ENCODE data around the gene FAT4. TPM values are rescaled to one million over a fixed set of nuclear protein-coding genes. Genes with fewer than 3 reads are reported as not detected.

FAT4 gene
- total RNA-seq (2022), result 0.05 TPM in 1 of 2 replicates, not detected in the other
- percentile 6 among the genes with signal in this experiment for Bru-seq, nascent RNA
- percentile 5 among the genes with signal in this experiment for BruChase-seq, experiment 1, labeled RNA remaining after a 2-hour chase
- BruChase-seq, experiment 2, labeled RNA remaining after a 6-hour chase, result percentile 3 among the genes with signal in this experiment
- long read RNA-seq, result 0 reads

DNA sequence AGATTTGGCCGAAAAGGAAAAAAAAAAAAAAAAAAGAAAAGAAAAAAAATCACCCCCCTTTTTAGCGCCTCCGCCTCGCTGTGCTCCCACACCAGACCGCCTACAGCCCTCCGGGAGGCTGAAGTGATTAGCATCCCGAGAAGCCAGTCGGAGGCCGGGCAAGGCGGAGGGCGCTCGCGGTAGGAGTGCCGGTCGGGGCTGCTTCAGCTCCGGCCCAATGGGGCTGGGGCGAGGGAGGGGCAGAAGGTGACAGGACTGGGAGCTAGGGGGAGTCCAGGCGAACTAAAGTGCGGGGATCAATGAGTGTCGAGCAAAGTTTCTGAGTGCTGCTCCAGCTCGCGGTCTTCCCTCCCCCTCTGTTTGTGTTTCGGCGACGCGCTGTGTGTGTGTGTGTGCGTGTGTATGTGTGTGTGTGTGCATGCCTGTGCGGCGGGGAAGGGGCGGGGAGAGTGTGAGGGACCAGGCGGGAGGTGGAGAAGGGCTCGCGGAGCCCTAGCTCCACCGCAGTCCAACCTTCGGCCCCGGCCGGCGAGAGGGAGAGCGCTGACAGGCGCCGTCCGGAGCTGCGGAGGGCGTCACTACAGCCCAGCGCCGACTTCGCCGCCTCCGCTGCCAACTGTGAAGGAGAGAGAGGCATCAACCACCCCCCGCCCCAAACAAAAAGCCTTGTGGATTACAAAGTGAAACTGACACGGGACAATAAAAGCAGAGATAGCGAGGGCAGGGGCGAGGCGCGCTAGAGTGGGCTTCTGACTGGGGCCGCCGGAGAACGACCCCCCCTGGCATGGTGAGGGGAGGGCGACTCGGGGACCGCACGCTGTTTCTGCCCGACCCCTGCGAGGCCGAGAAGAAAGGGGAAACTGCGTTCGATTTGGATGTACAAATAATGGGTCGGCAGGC is at the start of gene FAT4:
FAT4 (plus strand) TSS at position 280 of the 900 bp plus-strand sequence. CDS start 1,457 bp downstream, outside the sequence.
- Mint-ChIP-seq H3K4me1 (ENCODE audit: low read depth, unreplicated experiment) (no peaks in the 10 kb centered on the region), H3K9me3 (ENCODE audit: unreplicated experiment) (no peaks in the 10 kb centered on the region), H3K27me3 (ENCODE audit: insufficient read depth, unreplicated experiment) (no peaks in the 10 kb centered on the region), H3K27ac (ENCODE audit: unreplicated experiment) (no peak within 1 kb of the TSS), H3K36me3 (ENCODE audit: insufficient read depth, unreplicated experiment) (peaks cover 12% of the 10 kb centered on the region), H3K4me3 (ENCODE audit: unreplicated experiment) (peak within 1 kb of the TSS; percentile 79)
- POLR2A ChIA-PET, result no interaction called here
- intact Hi-C loops (cut with micrococcal nuclease; ENCODE audit: unreplicated experiment), result loop anchor here (5.0 to 10.0 kb wide), 2 partner anchors 117 to 280 kb away; no protein-coding TSS in a partner anchor
- BruUV-seq (replicated peaks), result no TSS peak
- no peaks in the 10 kb centered on the region for H3K27me3 ChIP-seq (replicated peaks; ENCODE audit: control insufficient read depth, insufficient read depth, low read length)
- H3K4me1 ChIP-seq, result 0 out of 2 replicates have a peak, but pooled peaks cover 7% of the 10 kb centered on the region
- peak; percentile 84 to 86 for DNase-seq
- peak within 1 kb of the TSS; percentile 47 for H3K4me3 ChIP-seq (ENCODE audit: low read depth, low read length)
- no peaks in the 10 kb centered on the region for H3K36me3 ChIP-seq (ENCODE audit: control insufficient read depth, insufficient read depth, low read length)
- TF ChIP-seq CTCF (IDR thresholded peaks at IDR 0.05; ENCODE audit: insufficient read depth in 1 of 2, low read depth in 1 of 2, low read length in 1 of 2, severe bottlenecking in 1 of 2, unreplicated experiment in 1 of 2), result no peak
- no peaks in the 10 kb centered on the region for H3K9me3 ChIP-seq
- CTCF ChIA-PET, result interaction anchor here (0.6 to 0.7 kb wide), 2 partner anchors 443 to 1144 kb away, joined by 3 to 5 read pairs; no protein-coding TSS in a partner anchor

DNA sequence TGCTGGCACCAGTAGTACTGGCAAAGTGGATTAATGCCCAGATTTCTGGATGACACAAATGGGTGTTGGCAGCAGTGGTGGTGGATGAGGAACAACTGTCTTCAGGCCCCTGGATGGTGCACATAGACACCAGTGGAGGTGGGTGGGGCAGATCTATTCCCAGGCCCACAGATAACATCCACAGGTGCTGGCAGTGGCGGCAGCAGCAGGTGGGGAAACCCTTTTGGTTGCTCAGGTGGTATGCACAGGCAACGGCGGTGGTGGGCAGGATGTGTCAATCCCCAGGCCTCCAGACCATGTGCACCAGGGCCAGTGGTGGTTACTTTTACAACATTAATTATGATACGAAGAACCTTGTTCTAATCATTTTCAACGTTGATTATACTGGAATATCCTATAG is 48.9 kb upstream of the FAT4 start:
- Mint-ChIP-seq H3K4me1 (ENCODE audit: low read depth, unreplicated experiment) (no peaks in the 10 kb centered on the region), H3K27me3 (ENCODE audit: insufficient read depth, unreplicated experiment) (peaks cover 2% of the 10 kb centered on the region), H3K27ac (ENCODE audit: unreplicated experiment) (no peak overlapping the region), H3K36me3 (ENCODE audit: insufficient read depth, unreplicated experiment) (no peaks in the 10 kb centered on the region), H3K9me3 (ENCODE audit: unreplicated experiment) (no peaks in the 10 kb centered on the region), H3K4me3 (ENCODE audit: unreplicated experiment) (no peak overlapping the region)
- CTCF ChIA-PET, result no interaction called here
- BruUV-seq (replicated peaks), result no TSS peak
- H3K4me3 ChIP-seq (ENCODE audit: low read depth, low read length), result no peak overlapping the region
- POLR2A ChIA-PET, result no interaction called here
- no peak for TF ChIP-seq CTCF (IDR thresholded peaks at IDR 0.05; ENCODE audit: insufficient read depth in 1 of 2, low read depth in 1 of 2, low read length in 1 of 2, severe bottlenecking in 1 of 2, unreplicated experiment in 1 of 2)
- no peaks in the 10 kb centered on the region for H3K9me3 ChIP-seq
- no peaks in the 10 kb centered on the region for H3K36me3 ChIP-seq (ENCODE audit: control insufficient read depth, insufficient read depth, low read length)
- no peak for DNase-seq
- intact Hi-C loops (cut with micrococcal nuclease; ENCODE audit: unreplicated experiment), result no loop called here
- no peaks in the 10 kb centered on the region for H3K27me3 ChIP-seq (replicated peaks; ENCODE audit: control insufficient read depth, insufficient read depth, low read length)
- H3K4me1 ChIP-seq, result no peaks in the 10 kb centered on the region

- H3K9me3 Mint-ChIP-seq (ENCODE audit: unreplicated experiment), result no peaks in the 10 kb centered on the region
- no peak overlapping the region for H3K27ac Mint-ChIP-seq (ENCODE audit: unreplicated experiment)
- ChIA-PET CTCF (no interaction called here), POLR2A (no interaction called here)
- no peak overlapping the region for H3K4me3 Mint-ChIP-seq (ENCODE audit: unreplicated experiment)
- Histone ChIP-seq H3K27me3 (replicated peaks; ENCODE audit: control insufficient read depth, insufficient read depth, low read length) (no peaks in the 10 kb centered on the region), H3K4me1 (no peaks in the 10 kb centered on the region), H3K36me3 (ENCODE audit: control insufficient read depth, insufficient read depth, low read length) (no peaks in the 10 kb centered on the region), H3K4me3 (ENCODE audit: low read depth, low read length) (no peak overlapping the region), H3K9me3 (no peaks in the 10 kb centered on the region)
- H3K4me1 Mint-ChIP-seq (ENCODE audit: low read depth, unreplicated experiment), result no peaks in the 10 kb centered on the region
- no peaks in the 10 kb centered on the region for H3K36me3 Mint-ChIP-seq (ENCODE audit: insufficient read depth, unreplicated experiment)
- no peak for TF ChIP-seq CTCF (IDR thresholded peaks at IDR 0.05; ENCODE audit: insufficient read depth in 1 of 2, low read depth in 1 of 2, low read length in 1 of 2, severe bottlenecking in 1 of 2, unreplicated experiment in 1 of 2)
- intact Hi-C loops (cut with micrococcal nuclease; ENCODE audit: unreplicated experiment), result no loop called here
- H3K27me3 Mint-ChIP-seq (ENCODE audit: insufficient read depth, unreplicated experiment), result peaks cover 2% of the 10 kb centered on the region
- no peak for DNase-seq
- no TSS peak for BruUV-seq (replicated peaks)
Observed at GRCh38 chr4:125266901-125267604, 47.7 kb upstream of the FAT4 start.
